PC-9 (cell line): ENCODE results near the gene FOXN4. TPM values are rescaled to one million over a fixed set of nuclear protein-coding genes. Genes with fewer than 3 reads are reported as not detected.

ENCODE experiments used
- BruUV-seq: library from RNA; stranded (reverse); fragments of 400-500 nt; replicated peaks from 2 replicates; lab custom pipeline; 2021; lab: Mats Ljungman, UMichigan
- CTCF ChIA-PET: fragments of 300-600 bp; sonication (Branson Sonifier 250); formaldehyde crosslinking; loops from one replicate; lab custom pipeline; 2022; ENCODE audit warnings: antibody characterized with exemption; lab: Charles Lee
- POLR2A ChIA-PET: fragments of 300-600 bp; sonication (Branson Sonifier 250); formaldehyde crosslinking; loops from one replicate; lab custom pipeline; 2022; ENCODE audit warnings: antibody characterized with exemption; ENCODE audit not compliant: unreplicated experiment; lab: Charles Lee
- DNase-seq, 2 experiments: peaks; one replicate each; pipeline versions ENCODE4 v3.0.0 to v3.0.0-alpha.2; 2015 to 2022; ENCODE audit warnings: mixed read lengths in 1 of 2
- H2AFZ ChIP-seq: fragments of 200-600 bp; sonication (generic); 2 replicates; pipeline ENCODE4 v1.8.1; 2017; ENCODE audit warnings: antibody characterized with exemption
- H3F3A ChIP-seq: fragments of 200-600 bp; sonication (generic); 2 replicates; pipeline ENCODE4 v1.8.1; 2017; ENCODE audit warnings: antibody characterized with exemption, mild to moderate bottlenecking, low read depth; ENCODE audit not compliant: insufficient read depth
- H3K27ac ChIP-seq: fragments of 200-600 bp; sonication (generic); 2 replicates; pipeline ENCODE4 v1.6.1; 2016; ENCODE audit warnings: mixed run types
- H3K27me3 ChIP-seq: fragments of 200-600 bp; sonication (generic); 2 replicates; pipeline ENCODE4 v1.6.1; 2016; ENCODE audit warnings: low read depth, mixed run types; ENCODE audit not compliant: insufficient read depth
- H3K36me3 ChIP-seq: fragments of 200-600 bp; sonication (generic); 2 replicates; pipeline ENCODE4 v1.6.1; 2016; ENCODE audit warnings: low read depth, mixed run types
- H3K4me1 ChIP-seq: fragments of 200-600 bp; sonication (generic); replicated peaks from 2 replicates; pipeline ENCODE4 v1.6.1; 2016; ENCODE audit warnings: mixed run types; ENCODE audit not compliant: insufficient read depth
- H3K4me2 ChIP-seq: fragments of 200-600 bp; sonication (generic); 2 replicates; pipeline ENCODE4 v1.6.1; 2017; ENCODE audit warnings: mixed run types
- H3K4me3 ChIP-seq: fragments of 200-600 bp; sonication (generic); 2 replicates; pipeline ENCODE4 v1.6.1; 2016; ENCODE audit warnings: mixed run types
- H3K79me2 ChIP-seq: fragments of 200-600 bp; sonication (generic); 2 replicates; pipeline ENCODE4 v1.6.1; 2017; ENCODE audit warnings: low read depth, mixed run types
- H3K9me2 ChIP-seq: fragments of 200-600 bp; sonication (generic); 2 replicates; pipeline ENCODE4 v1.8.1; 2017; ENCODE audit warnings: mild to moderate bottlenecking; ENCODE audit not compliant: insufficient read depth
- H3K9me3 ChIP-seq: fragments of 200-600 bp; sonication (generic); 2 replicates; pipeline ENCODE4 v1.8.1; 2016; ENCODE audit warnings: low read depth; ENCODE audit not compliant: insufficient read depth
- H4K20me1 ChIP-seq: fragments of 200-600 bp; sonication (generic); 2 replicates; pipeline ENCODE4 v1.8.1; 2017; ENCODE audit not compliant: insufficient read depth
- CTCF ChIP-seq: fragments of 200-600 bp; sonication (generic); conservative IDR thresholded peaks from 2 replicates; pipeline ENCODE4 v1.6.1; 2017; ENCODE audit warnings: mixed run types, antibody characterized with exemption, mild to moderate bottlenecking, moderate library complexity
- EZH2 ChIP-seq: fragments of 200-600 bp; sonication (generic); IDR thresholded peaks from 2 replicates; pipeline ENCODE4 v1.8.0; 2017; ENCODE audit warnings: antibody characterized with exemption, low read depth
- intact Hi-C: fragments of 100-400 bp; cut with micrococcal nuclease; formaldehyde crosslinking; loops from one replicate; pipeline ENCODE4 v1.10.0; 2022; ENCODE audit not compliant: unreplicated experiment
- total RNA-seq: library from RNA; stranded (reverse); gene quantifications from 2 replicates; pipeline ENCODE4 v1.2.3, GENCODE V29; 2021

The FOXN4 gene
- total RNA-seq, 1 experiment from 2014 or later = not detected

GRCh38 chr12:109286252-109286651, 22.8 kb downstream of the FOXN4 start:
- Histone ChIP-seq H3K79me2 (no peaks in the 10 kb centered on the region), H3F3A (no peaks in the 10 kb centered on the region), H3K9me2 (no peaks in the 10 kb centered on the region), H2AFZ (no peak overlapping the region), H3K36me3 (no peaks in the 10 kb centered on the region), H3K9me3 (no peaks in the 10 kb centered on the region), H3K27ac (no peak overlapping the region), H3K4me3 (no peak overlapping the region), H3K4me2 (no peak overlapping the region), H3K27me3 (peaks cover 29% of the 10 kb centered on the region; the same call in 1 of the 2 replicates), H3K4me1 (no peaks in the 10 kb centered on the region), H4K20me1 (no peaks in the 10 kb centered on the region)
- POLR2A ChIA-PET = no interaction called here
- intact Hi-C loops = no loop called here
- TF ChIP-seq CTCF = no peak
- no peak for TF ChIP-seq EZH2
- no TSS peak for BruUV-seq
- CTCF ChIA-PET = no interaction called here
- no peak for DNase-seq

DNA sequence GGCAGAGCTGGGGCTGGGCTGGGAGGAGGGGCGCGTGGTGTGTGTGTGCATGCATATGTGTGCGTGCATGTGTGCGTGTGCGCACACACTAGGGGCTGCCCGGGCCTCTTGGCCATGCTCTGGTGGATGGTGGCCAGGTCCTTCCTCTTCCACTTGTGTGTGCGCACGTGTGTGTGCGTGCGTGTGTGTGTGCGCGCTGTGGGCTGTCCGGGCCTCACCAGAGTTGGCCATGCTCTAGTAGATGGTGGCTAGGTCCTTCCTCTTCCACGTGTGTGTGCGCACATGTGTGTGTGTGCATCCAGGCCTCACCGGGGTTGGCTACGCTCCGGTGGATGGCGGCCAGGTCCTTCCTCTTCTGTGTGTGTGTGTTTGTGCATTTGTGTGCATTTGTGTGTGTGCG, 24.7 kb downstream of the FOXN4 start:
- H3K4me1 ChIP-seq = no peaks in the 10 kb centered on the region
- POLR2A ChIA-PET = no interaction called here

DNA sequence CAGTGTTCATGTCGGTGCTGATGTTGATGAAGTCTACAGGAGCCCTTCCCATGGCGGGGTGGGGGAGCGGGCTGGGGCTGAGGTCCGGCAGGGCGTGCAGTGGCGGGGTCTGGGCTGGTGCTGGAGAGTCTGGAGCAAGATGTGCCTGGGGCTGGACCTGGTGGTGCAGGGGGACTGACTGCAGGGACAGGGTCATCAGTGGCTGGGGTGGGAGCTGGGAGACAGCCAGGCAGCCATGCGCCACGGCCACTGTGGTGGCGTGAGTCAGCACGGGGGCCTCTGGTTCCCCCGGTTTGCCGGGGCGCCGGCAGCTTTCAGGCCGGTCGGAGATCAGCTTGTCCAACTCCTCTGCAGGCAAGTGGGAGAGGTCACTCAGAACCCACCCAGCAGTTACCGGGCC, 27.6 kb downstream of the FOXN4 start:
- H3K36me3 ChIP-seq = no peaks in the 10 kb centered on the region
- no peaks in the 10 kb centered on the region for H3K79me2 ChIP-seq
- ChIA-PET POLR2A (no interaction called here), CTCF (interaction anchor here (0.6 kb wide), 1 partner anchor 88 kb away, joined by 3 read pairs; no protein-coding TSS in a partner anchor)
- H4K20me1 ChIP-seq = no peaks in the 10 kb centered on the region
- TF ChIP-seq CTCF (no peak), EZH2 (no peak)
- H3K9me2 ChIP-seq = no peaks in the 10 kb centered on the region
- no TSS peak for BruUV-seq
- DNase-seq = no peak
- H2AFZ ChIP-seq = no peak overlapping the region
- H3K4me2 ChIP-seq = no peak overlapping the region
- no peaks in the 10 kb centered on the region for H3K9me3 ChIP-seq
- H3F3A ChIP-seq = no peaks in the 10 kb centered on the region
- no peaks in the 10 kb centered on the region for H3K4me1 ChIP-seq
- H3K27me3 ChIP-seq = peaks cover 23% of the 10 kb centered on the region; the same call in 1 of the 2 replicates
- no peak overlapping the region for H3K27ac ChIP-seq
- intact Hi-C loops = no loop called here
- no peak overlapping the region for H3K4me3 ChIP-seq

More for the DNA sequence above, 24.7 kb downstream of the FOXN4 start:
- Histone ChIP-seq H3F3A (no peaks in the 10 kb centered on the region), H3K36me3 (no peaks in the 10 kb centered on the region), H4K20me1 (no peaks in the 10 kb centered on the region), H3K79me2 (no peaks in the 10 kb centered on the region), H3K4me2 (no peak overlapping the region), H3K9me3 (no peaks in the 10 kb centered on the region), H3K27me3 (peaks cover 29% of the 10 kb centered on the region; the same call in 1 of the 2 replicates), H2AFZ (no peak overlapping the region), H3K4me3 (no peak overlapping the region), H3K9me2 (no peaks in the 10 kb centered on the region), H3K27ac (no peak overlapping the region)
- intact Hi-C loops = no loop called here
- DNase-seq = no peak
- TF ChIP-seq CTCF = no peak
- no peak for TF ChIP-seq EZH2
- no TSS peak for BruUV-seq
- CTCF ChIA-PET = no interaction called here
